ENCODE measurements around the gene ANKRD42.

ANKRD42 gene

DNA sequence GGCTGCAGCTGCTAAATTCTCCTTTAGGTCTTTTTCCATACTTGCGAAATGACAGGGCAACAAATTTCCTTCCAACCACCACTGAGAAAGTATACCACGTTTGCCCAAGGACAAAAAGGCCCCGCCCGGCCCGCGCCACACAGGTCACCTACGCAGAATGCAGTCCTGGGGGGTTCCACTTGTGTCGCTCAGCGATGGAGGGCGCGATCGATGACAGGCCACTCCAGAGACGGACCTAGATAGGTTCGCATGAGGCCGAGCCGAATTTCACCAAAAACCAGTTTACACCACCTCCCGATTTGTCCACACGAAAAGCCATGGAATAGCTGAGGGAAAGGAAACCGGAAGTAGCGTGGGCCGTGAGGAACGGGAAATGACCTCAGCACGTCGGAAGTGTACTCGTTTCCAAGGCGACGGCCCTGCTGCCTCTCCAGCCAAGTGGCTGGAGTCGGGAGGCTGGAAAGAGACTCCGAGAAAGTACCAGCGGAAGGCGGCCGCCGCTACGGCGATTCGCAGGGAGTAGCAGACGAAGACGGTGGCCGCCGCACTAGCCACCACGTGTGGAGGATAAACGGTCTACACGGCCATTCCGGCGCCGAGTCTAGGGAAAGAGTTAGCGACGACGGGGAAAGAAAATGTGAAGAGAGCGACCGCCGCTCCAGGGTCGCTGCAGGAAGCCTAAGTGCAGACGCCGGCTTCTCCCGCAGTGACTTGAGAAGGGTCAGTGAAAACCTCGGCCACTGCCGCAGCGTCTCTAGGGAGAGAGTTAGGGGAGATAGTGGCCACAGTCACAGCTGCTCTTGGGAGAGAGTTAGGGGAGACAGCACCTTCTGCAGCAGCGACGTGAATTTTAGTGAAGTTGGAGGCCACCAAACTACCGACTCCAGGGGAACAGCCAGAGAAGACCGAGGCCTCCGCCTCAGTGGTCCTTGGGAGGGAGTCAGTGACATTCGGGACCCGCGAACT, at the start of gene ANKRD42:
ANKRD42 (plus strand) TSS at position 398 of the 966 bp plus-strand sequence. CDS start 959 bp downstream, outside the sequence.
- DNase-seq: peak; percentile 94

- DNase-seq: no peak
These were observed 45.6 kb upstream of the ANKRD42 start for GRCh38 chr11:83147895-83148294.

DNA sequence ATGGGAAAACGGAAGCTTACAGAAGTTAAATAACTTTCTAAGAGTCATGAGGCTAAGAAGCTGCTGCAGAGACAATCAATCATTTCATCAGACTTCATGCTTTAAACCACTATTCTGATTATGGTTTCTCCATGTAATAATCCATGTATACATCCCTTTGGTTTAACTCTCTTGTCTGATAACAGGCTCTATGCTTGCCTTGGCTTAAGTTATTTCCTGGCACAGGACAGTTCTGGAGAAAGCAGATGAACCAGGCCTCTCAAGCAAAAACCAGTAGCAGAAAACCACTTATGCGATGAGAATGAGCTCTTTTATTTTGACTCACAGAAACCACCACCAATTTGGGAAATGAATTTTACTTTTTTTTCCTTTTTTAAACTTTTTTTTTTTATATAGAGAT, 43.1 kb upstream of the ANKRD42 start:
- no peak for DNase-seq

GRCh38 chr11:83151274-83151977, 42.1 kb upstream of the ANKRD42 start:
- no peak for DNase-seq

DNA sequence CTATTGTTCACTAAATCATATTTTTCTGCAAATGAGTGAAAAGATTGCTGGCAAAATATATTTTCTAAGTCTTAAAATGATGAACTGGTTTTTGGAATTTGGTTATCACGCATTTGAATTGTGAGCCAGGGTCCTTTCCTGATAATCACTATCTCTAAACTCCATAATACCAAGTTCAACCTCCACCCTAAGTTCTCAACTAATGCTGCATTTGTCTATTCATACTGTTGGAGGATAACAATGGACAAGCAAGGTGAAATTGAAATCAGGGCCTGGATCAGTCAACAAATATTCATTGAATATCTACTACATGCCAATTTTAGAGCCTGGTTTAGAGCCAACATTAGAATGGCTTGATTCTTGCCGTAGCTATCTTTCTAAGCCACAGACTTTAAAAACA, 41.2 kb upstream of the ANKRD42 start:
- no peak for DNase-seq

DNA sequence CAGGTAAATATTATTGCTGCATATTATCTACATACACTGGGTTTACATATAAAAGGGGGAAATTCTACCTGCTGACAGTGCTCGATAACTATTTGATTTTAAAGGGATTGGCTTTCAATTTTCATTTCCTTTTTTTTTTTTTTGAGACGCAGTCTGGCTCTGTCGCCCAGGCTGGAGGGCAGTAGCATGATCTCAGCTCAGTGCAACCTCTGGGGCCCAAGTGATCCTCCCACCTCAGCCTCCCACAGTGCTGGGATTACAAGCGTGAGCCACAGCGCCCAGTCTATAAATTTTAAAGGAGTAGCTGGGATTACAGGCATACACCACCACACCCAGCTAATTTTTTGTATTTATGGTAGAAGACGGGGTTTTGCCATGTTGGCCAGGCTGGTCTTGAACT, 39.7 kb upstream of the ANKRD42 start:
- no peak for DNase-seq

- peak; percentile 100 for DNase-seq
These were observed 37.1 kb upstream of the ANKRD42 start for GRCh38 chr11:83156144-83156995.

- DNase-seq: no peak
These were observed 36.4 kb upstream of the ANKRD42 start, which contains the start of gene PCF11 for GRCh38 chr11:83156996-83157593. Gene PCF11 (plus strand): TSS chr11:83157131. CDS start chr11:83157440, 309 bp downstream.

DNA sequence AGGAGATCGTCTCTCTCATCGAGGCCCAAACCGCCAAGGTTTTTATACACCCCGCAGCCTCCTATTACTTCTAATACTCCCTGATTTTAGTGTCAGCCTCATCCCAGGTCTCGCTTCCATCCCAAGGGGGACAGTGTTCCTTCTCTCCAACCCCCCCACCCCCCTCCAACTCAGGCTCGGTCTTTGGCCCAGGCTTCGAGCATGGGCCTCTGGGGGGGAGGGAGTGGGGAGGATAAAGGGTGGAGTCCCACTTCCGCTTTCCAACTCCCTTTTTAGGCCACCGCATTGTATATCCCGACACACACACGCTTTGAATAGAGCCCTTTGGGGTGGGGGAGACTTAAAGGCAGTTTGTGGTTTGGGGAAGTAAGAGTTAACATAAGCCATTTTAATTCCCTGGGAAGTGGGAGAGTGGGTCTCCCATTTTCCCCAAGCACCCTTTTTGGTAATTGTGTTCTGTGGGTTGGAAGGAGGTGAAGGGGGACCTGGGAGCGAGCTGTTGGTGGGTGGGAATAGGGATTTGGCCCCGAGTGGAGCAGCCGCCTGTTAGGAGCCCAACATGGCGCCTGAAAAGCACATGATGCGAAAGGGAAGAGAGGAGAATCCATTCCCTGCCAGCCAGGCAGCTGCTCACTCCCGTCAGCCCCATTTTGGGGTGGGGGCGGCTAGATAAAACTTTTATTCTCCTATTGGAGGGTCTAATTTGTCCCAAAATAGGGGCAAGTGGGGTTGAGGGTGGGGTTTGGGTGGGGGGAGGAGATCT, 35.7 kb upstream of the ANKRD42 start:
- DNase-seq: peak; percentile 44

- no peak for DNase-seq
These were observed 35.1 kb upstream of the ANKRD42 start for GRCh38 chr11:83158357-83158786.

DNA sequence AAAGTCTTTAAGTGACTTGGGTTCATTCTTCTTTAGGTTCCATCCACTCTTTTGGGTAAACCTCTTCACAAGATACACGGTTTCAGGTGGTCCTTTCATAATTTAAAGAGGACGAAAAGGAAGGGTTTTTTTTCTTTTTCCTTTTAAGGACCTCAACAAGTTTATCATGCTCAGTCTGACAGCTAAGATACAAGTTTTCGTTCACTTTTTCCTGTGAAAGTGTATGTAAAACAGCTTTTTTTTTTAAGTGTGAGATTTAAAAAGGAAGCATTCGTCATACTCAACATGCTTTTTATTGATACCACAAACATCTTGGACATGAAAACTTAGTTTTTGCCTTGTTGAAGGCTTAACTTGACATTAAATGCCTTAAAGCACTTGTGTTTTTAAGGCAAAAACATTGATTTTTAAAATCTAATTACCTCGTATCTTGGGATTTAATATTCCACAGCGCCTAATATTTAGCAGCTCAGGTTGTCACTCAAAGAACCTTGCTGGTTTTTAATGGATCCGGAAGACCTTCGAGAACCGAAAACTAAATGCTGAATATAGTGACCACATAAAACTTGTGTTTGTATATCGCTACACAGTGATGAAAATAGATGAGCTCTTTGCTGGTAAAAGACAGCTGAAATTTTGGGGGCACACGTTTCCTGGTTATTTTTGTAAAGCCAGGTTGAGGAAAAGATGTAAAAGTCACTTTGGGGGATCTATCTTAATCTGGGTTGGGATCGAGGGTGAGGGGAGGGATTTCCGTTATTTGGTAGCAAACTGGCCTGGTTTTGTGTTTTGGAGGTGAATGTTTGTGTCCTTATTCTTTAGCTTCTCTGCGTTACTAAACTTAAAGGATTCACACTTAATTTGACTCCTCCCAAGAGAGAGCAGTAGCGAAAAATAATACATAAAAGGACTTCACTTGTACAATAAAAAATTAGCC, 34.3 kb upstream of the ANKRD42 start:
- DNase-seq: no peak

- no peak for DNase-seq
These were observed 33.3 kb upstream of the ANKRD42 start for GRCh38 chr11:83159902-83160865.

DNA sequence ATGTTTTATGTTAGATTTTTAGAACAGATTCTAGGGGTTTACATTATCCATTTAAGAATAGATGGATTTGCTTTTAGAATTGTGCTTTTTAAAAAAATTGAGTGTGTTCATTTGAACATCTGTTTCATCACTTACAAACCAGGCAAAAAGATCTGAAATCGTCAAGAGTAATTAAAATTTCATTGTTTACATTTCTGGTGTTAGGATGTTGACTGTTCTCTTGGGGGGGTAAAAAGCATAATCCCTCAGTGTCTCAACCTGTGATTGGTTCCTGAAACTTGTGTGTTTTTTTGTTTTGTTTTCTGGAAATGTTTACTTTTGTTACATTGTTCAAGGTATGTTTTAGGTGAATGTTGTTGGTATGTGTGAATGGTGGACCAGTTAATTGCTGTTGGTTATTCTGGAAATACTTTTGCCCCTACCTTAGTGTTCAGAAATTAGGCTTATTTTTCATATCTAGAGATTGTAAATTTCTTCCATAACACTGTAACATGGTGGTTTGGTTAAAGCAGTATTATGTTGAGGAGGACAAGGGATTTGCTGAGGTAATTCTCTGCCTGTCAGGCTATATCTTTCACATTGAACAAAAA, 31.8 kb upstream of the ANKRD42 start:
- DNase-seq: no peak

GRCh38 chr11:83162377-83162776, 31.1 kb upstream of the ANKRD42 start:
- no peak for DNase-seq

- no peak for DNase-seq
These were observed 27.2 kb upstream of the ANKRD42 start for GRCh38 chr11:83166193-83166866.

DNA sequence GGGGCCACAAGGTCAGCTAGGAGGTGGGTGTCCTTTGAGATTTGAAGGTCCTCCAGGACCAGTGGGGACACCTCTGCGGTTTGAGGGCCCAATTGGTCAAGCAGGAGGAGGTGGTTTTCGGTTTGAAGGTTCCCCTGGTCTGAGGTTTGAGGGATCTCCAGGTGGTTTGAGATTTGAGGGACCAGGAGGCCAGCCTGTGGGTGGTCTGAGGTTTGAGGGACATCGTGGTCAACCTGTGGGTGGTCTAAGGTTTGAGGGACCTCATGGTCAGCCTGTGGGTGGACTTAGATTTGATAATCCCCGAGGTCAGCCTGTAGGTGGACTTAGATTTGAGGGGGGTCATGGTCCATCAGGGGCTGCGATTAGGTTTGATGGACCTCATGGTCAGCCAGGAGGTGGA, 24.8 kb upstream of the ANKRD42 start:
- no peak for DNase-seq

- no peak for DNase-seq
These were observed 22.6 kb upstream of the ANKRD42 start for GRCh38 chr11:83170865-83171264.

DNA sequence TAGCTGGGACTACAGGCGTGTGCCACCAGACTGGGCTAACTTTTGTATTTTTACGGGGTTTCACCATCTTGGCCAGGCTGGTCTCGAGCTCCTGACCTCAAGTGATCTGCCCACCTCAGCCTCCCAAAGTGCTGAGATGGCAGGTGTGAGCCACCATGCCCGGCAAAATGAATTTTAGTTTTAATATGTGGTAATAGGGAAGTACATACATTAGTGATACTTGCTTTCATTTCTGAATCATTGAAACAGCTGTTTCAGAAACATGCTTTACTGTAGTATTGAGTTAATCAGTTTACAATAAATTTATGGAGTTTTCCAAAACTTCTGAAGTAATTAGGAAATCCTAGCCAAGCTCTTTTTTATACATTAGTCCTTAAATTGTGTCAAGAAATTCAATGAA, 21.0 kb upstream of the ANKRD42 start:
- no peak for DNase-seq

Data from NCI-H1105 treated with DMSO at 0.1 percent for 48 hours (cell line).